Measurements from ENCODE around the gene ITGB5.

The ITGB5 gene

GRCh38 chr3:124851905-124852304, 35.3 kb downstream of the ITGB5 start:
- TF ChIP-seq CTCF (IDR thresholded peaks at IDR 0.05; ENCODE audit: low read depth, low read length): no peak
- no peak overlapping the region for H3K4me3 ChIP-seq (replicated peaks in 1 of 2; ENCODE audit: low read depth in 2 of 2, low read length in 2 of 2)
- no peak for DNase-seq (ENCODE audit: low read depth in 2 of 2)

GRCh38 chr3:124851136-124851535, 36.0 kb downstream of the ITGB5 start:
- peak in 1 of 2 donors; percentile 67 for DNase-seq (ENCODE audit: low read depth in 2 of 2)
- no peak for TF ChIP-seq CTCF (IDR thresholded peaks at IDR 0.05; ENCODE audit: low read depth, low read length)
- no peak overlapping the region for H3K4me3 ChIP-seq (replicated peaks in 1 of 2; ENCODE audit: low read depth in 2 of 2, low read length in 2 of 2)

- peak; percentile 59 to 75 for DNase-seq (ENCODE audit: low read depth in 2 of 2)
- TF ChIP-seq CTCF (IDR thresholded peaks at IDR 0.05; ENCODE audit: low read depth, low read length): peak; percentile 23
- H3K4me3 ChIP-seq (replicated peaks in 1 of 2; ENCODE audit: low read depth in 2 of 2, low read length in 2 of 2): no peak overlapping the region
Measured at GRCh38 chr3:124850633-124851032, 36.5 kb downstream of the ITGB5 start.

GRCh38 chr3:124850212-124850611, 37.0 kb downstream of the ITGB5 start:
- H3K4me3 ChIP-seq (replicated peaks in 1 of 2; ENCODE audit: low read depth in 2 of 2, low read length in 2 of 2): no peak overlapping the region
- TF ChIP-seq CTCF (IDR thresholded peaks at IDR 0.05; ENCODE audit: low read depth, low read length): no peak
- no peak for DNase-seq (ENCODE audit: low read depth in 2 of 2)

- no peak for DNase-seq (ENCODE audit: low read depth in 2 of 2)
- no peak overlapping the region for H3K4me3 ChIP-seq (replicated peaks in 1 of 2; ENCODE audit: low read depth in 2 of 2, low read length in 2 of 2)
- no peak for TF ChIP-seq CTCF (IDR thresholded peaks at IDR 0.05; ENCODE audit: low read depth, low read length)
Measured at GRCh38 chr3:124848300-124848699, 38.9 kb downstream of the ITGB5 start.

- DNase-seq (ENCODE audit: low read depth in 2 of 2): no peak
Measured at GRCh38 chr3:124847863-124848262, 39.3 kb downstream of the ITGB5 start.

More at GRCh38 chr3:124847863-124848262, 39.3 kb downstream of the ITGB5 start:
- H3K4me3 ChIP-seq (replicated peaks in 1 of 2; ENCODE audit: low read depth in 2 of 2, low read length in 2 of 2): no peak overlapping the region
- no peak for TF ChIP-seq CTCF (IDR thresholded peaks at IDR 0.05; ENCODE audit: low read depth, low read length)

Measured in cardiac fibroblast (primary cell).